ENCODE results near the gene TMEM201. TPM values are rescaled to one million over a fixed set of nuclear protein-coding genes. Genes with fewer than 3 reads are reported as not detected.

The TMEM201 gene
- total and polyA plus RNA-seq, 11 donors: 13.1 to 24.8 (median 18.5) TPM

- peak overlapping the region; percentile 64 to 90 (median 78) for H3K4me3 ChIP-seq
- no peaks in the 10 kb centered on the region for H3K36me3 ChIP-seq
- no peaks in the 10 kb centered on the region for H3K27me3 ChIP-seq
- ATAC-seq (peak in 1 of 4 donors; percentile 0), DNase-seq (peak in 1 of 5 donors; percentile 68)
- H3K9me3 ChIP-seq: no peaks in the 10 kb centered on the region
- intact Hi-C loops (cut with DNase I): loop anchor here in 1 of 10 donors (2.0 kb wide), 1 partner anchor 50 kb away; the partner anchor contains the start of gene SLC25A33
- TF ChIP-seq CTCF (IDR thresholded peaks at IDR 0.05): no peak
- TF ChIP-seq POLR2A (IDR thresholded peaks at IDR 0.05): no peak
- H3K27ac ChIP-seq: peak overlapping the region in 11 of 12 donors; percentile 23 to 86 (median 57)
- H3K4me1 ChIP-seq: peaks cover 3 to 56% (median 50%) of the 10 kb centered on the region in 12 donors
- 0 to 2% (median 1%) methylated on average over 10 to 63 of the region's 63 CpGs for WGBS, 4 donors
Measured at GRCh38 chr1:9589144-9589718, 520 bp downstream of the TMEM201 start.

- 21 to 34% (median 28%) methylated on average over 4 to 6 of the region's 6 CpGs for WGBS, 4 donors
- Histone ChIP-seq H3K36me3 (no peaks in the 10 kb centered on the region), H3K27ac (peak overlapping the region in 9 of 12 donors; percentile 23 to 86 (median 60)), H3K9me3 (no peaks in the 10 kb centered on the region), H3K4me1 (peaks cover 3 to 61% (median 50%) of the 10 kb centered on the region in 12 donors), H3K4me3 (peak overlapping the region; percentile 64 to 90 (median 78)), H3K27me3 (no peaks in the 10 kb centered on the region)
- ATAC-seq (no peak), DNase-seq (no peak)
- intact Hi-C loops (cut with DNase I): loop anchor here in 1 of 10 donors (2.0 kb wide), 1 partner anchor 51 kb away; the partner anchor contains the start of gene SLC25A33
- TF ChIP-seq POLR2A (IDR thresholded peaks at IDR 0.05) (no peak), CTCF (IDR thresholded peaks at IDR 0.05) (no peak)
Measured at GRCh38 chr1:9589719-9590157, 1.0 kb downstream of the TMEM201 start.

- no peaks in the 10 kb centered on the region for H3K9me3 ChIP-seq
- H3K4me3 ChIP-seq: peak overlapping the region in 4 of 12 donors; percentile 67 to 90 (median 74)
- TF ChIP-seq POLR2A (IDR thresholded peaks at IDR 0.05) (no peak), CTCF (IDR thresholded peaks at IDR 0.05) (no peak)
- H3K4me1 ChIP-seq: peaks cover 3 to 65% (median 50%) of the 10 kb centered on the region in 12 donors
- DNase-seq (peak in 1 of 5 donors; percentile 30), ATAC-seq (no peak)
- H3K36me3 ChIP-seq: no peaks in the 10 kb centered on the region
- WGBS, 4 donors: 63 to 80% (median 66%) methylated on average over 6 to 7 of the region's 7 CpGs
- no peaks in the 10 kb centered on the region for H3K27me3 ChIP-seq
- intact Hi-C loops (cut with DNase I): no loop called here
- no peak overlapping the region for H3K27ac ChIP-seq
Measured at GRCh38 chr1:9590201-9590600, 1.5 kb downstream of the TMEM201 start.

GRCh38 chr1:9590945-9591668 lies 2.4 kb downstream of the TMEM201 start:
- H3K9me3 ChIP-seq: no peaks in the 10 kb centered on the region
- WGBS, 4 donors: 67 to 80% (median 72%) methylated on average over 18 to 19 of the region's 19 CpGs
- H3K36me3 ChIP-seq: no peaks in the 10 kb centered on the region
- intact Hi-C loops (cut with DNase I): no loop called here
- TF ChIP-seq CTCF (IDR thresholded peaks at IDR 0.05) (no peak), POLR2A (IDR thresholded peaks at IDR 0.05) (no peak)
- no peak overlapping the region for H3K4me3 ChIP-seq
- no peak for ATAC-seq
- DNase-seq: peak in 1 of 5 donors; percentile 27
- no peaks in the 10 kb centered on the region for H3K27me3 ChIP-seq
- peaks cover 3 to 74% (median 52%) of the 10 kb centered on the region in 12 donors for H3K4me1 ChIP-seq
- H3K27ac ChIP-seq: peak overlapping the region in 3 of 12 donors; percentile 31 to 69 (median 32)

All from heart left ventricle (tissue), 16 donors.